Adrenal gland (tissue), 12 donors: ENCODE measurements around the gene SDR39U1. TPM values are rescaled to one million over a fixed set of nuclear protein-coding genes. Genes with fewer than 3 reads are reported as not detected.

Experiments used
- DNase-seq, 7 donors: peaks; one replicate each; pipeline ENCODE4 v3.0.0-alpha.2; 2019 to 2020
- H3K27ac ChIP-seq, 5 donors: fragments of 200-600 bp; sonication (generic) in 4 of 5; 1 replicate in 3 of 5; 2 replicates in 2 of 5; pipeline versions ENCODE4 v1.5.1 to v1.8.0; 2016 to 2020; ENCODE audit warnings: mild to moderate bottlenecking in 1 of 5
- H3K27me3 ChIP-seq: fragments of 200-600 bp; 2 replicates; pipeline ENCODE4 v1.8.0; 2021
- H3K36me3 ChIP-seq, 2 donors: fragments of 200-600 bp; replicated peaks in 1 of 2; 1 replicate in 1 of 2; 2 replicates in 1 of 2; pipeline versions ENCODE4 v1.5.1 to v1.8.0; 2018 to 2022
- H3K4me1 ChIP-seq, 2 donors: fragments of 200-600 bp; replicated peaks in 1 of 2; 1 replicate in 1 of 2; 2 replicates in 1 of 2; pipeline versions ENCODE4 v1.5.1 to v1.8.0; 2018 to 2021
- H3K4me3 ChIP-seq, 4 donors: fragments of 200-600 bp; sonication (generic) in 3 of 4; one replicate each; pipeline ENCODE4 v1.5.1; 2016 to 2018
- H3K9me3 ChIP-seq, 3 donors: fragments of 200-600 bp; sonication (generic) in 1 of 3; replicated peaks in 1 of 3; 1 replicate in 2 of 3; 2 replicates in 1 of 3; pipeline versions ENCODE4 v1.5.1 to v1.8.0; 2016 to 2021
- POLR2A ChIP-seq, 2 donors: fragments of 450-650 bp; IDR thresholded peaks; one replicate each; pipeline ENCODE4 v1.6.1; 2017; ENCODE audit warnings: antibody characterized with exemption in 2 of 2, mild to moderate bottlenecking in 2 of 2, moderate library complexity in 1 of 2
- WGBS, 4 donors: extraction: QIAGEN DNeasy Blood & Tissue Kit in 2 of 4; methylation state at CpG; one replicate each; pipeline versions ENCODE4 v1.1.5 to v1.1.7; 2013 to 2017; 5-methylcytosine and 5-hydroxymethylcytosine counted together
- intact Hi-C, 2 donors: fragments of 100-400 bp; cut with DNase I; formaldehyde crosslinking; loops; one replicate each; pipeline versions ENCODE4 v1.14.1 to v1.15.0; 2022 to 2023
- polyA plus RNA-seq, 3 donors: library from polyadenylated mRNA; stranded (reverse); fragments of 200-250 nt in 2 of 3; fragments of 350-450 nt in 1 of 3; fragmentation: Illumina TruSeq in 1 of 3; extraction: RNeasy Lipid Tissue Mini Kit (QIAGEN cat#74804) in 1 of 3; gene quantifications; one replicate each; pipeline ENCODE4 v1.2.3, GENCODE V29; 2013 to 2014
- total RNA-seq, 9 donors: library from RNA; depleted of rRNA in 4 of 9; stranded (reverse); fragments of >200 nt in 4 of 9; fragments of 120-200 nt in 1 of 9; fragmentation: NEBNext Ultra II Directional in 1 of 9; extraction: Animal tissue kit (Norgen Biotek cat#: 25700) in 1 of 9; gene quantifications; one replicate each; pipeline versions ENCODE4 v1.1.0 to v1.2.4, GENCODE V29; 2013 to 2023
- TF ChIP-seq, protein P1 (sequence below), 6 experiments: fragments of 450-650 bp in 4 of 6; fragments of 200-600 bp in 2 of 6; sonication (generic) in 1 of 6; IDR thresholded peaks; 1 replicate in 5 of 6; 2 replicates in 1 of 6; pipeline versions ENCODE4 v1.5.1 to v1.8.0; 2016 to 2021; ENCODE audit warnings: antibody characterized with exemption in 6 of 6, mild to moderate bottlenecking in 2 of 6, moderate library complexity in 1 of 6
- donor health status: healthy with polysubstance abuse.
- donor health status: Bipolar disorder and iron deficiency.
- donor health status: DM: yes; HTN: yes; CAD: no.
- donor health status: DM: no; HTN: no; CAD: no.
- donor health status: DM: no; HTN: no; CAD: no.
- donor health status: DM: yes; HTN: yes; CAD: no.

The SDR39U1 gene
- total and polyA plus RNA-seq, 12 donors: 35.0 to 218 (median 77.5) TPM

DNA sequence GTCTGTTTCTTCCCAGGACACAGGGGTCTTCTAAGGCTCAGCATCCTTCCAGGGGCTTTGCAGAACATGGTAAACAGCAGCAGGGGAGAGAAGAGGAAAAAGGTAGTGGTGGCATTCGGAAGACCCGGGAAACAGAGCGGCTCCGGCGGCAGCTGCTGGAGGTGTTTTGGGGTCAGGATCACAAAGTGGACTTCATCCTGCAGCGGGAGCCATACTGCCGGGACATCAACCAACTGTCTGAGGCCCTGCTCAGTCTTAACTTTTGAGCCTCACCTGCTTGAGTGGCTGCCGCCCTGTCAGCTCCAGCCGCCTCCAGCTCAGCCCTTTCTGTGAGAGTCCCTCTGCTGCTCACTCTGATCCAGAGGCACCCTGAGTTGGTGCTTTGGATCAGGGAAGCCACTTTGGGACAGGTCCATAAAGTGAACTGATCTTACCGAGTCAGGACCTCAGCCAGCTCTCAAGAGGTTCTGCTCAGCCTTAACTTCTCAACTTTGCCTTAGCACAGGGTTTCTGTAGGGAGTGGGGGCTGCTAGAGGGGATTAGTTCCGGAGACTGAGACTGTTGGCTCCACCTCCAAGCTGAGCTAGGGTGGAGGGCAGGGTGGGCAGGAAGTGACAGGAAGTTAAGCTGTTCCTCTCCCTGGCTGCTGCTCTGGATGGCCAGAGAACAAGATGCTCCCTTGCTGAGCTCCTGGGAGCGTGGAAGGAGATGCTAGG, 5.4 kb downstream of the SDR39U1 start:
- Histone ChIP-seq H3K27ac (peak overlapping the region in 4 of 5 donors; percentile 41 to 89 (median 73)), H3K9me3 (no peaks in the 10 kb centered on the region), H3K27me3 (no peaks in the 10 kb centered on the region), H3K4me1 (peaks cover 16 to 67% of the 10 kb centered on the region in 2 donors), H3K36me3 (peaks cover 0 to 68% of the 10 kb centered on the region in 2 donors), H3K4me3 (no peak overlapping the region)
- intact Hi-C loops: no loop called here
- WGBS, 4 donors: 56 to 67% (median 64%) methylated on average over 8 to 12 of the region's 12 CpGs
- TF ChIP-seq, protein P1, sequence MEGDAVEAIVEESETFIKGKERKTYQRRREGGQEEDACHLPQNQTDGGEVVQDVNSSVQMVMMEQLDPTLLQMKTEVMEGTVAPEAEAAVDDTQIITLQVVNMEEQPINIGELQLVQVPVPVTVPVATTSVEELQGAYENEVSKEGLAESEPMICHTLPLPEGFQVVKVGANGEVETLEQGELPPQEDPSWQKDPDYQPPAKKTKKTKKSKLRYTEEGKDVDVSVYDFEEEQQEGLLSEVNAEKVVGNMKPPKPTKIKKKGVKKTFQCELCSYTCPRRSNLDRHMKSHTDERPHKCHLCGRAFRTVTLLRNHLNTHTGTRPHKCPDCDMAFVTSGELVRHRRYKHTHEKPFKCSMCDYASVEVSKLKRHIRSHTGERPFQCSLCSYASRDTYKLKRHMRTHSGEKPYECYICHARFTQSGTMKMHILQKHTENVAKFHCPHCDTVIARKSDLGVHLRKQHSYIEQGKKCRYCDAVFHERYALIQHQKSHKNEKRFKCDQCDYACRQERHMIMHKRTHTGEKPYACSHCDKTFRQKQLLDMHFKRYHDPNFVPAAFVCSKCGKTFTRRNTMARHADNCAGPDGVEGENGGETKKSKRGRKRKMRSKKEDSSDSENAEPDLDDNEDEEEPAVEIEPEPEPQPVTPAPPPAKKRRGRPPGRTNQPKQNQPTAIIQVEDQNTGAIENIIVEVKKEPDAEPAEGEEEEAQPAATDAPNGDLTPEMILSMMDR (IDR thresholded peaks at IDR 0.05): peak in 1 of 6 experiments; percentile 19
- no peak for TF ChIP-seq POLR2A (IDR thresholded peaks at IDR 0.05)
- peak in 1 of 7 donors; percentile 16 for DNase-seq

DNA sequence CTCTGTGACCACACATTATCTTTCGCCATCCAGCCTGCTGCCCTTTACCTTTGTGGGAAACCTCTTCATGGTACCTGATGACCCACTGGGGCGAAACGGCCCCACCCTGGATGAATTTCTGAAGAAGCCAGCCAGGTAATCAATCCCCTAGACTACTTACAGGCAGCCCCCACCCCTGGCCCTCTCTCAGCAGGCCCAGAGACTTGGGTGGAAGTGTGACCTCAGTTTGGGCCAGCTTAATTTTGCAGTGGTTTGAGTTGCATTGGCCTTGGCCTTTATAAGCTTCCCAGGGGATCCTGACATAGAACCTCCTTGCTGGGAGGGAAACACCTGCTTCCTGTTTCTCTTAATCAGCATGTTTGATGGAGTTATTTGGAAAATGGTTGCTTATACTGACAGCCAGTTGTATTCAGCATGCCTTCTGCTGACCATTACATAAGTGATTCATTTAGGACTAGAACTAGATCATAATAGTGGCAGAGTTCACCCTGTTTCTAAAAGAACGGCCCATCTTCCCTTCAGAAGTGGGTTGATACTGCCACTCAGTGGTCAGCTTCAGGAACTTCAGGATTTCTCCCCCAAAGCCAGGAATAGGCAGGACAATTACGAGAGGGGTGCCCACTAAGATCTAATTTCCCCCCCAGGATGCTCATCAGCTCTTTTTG, 6.1 kb downstream of the SDR39U1 start:
- H3K27ac ChIP-seq: peak overlapping the region in 4 of 5 donors; percentile 65 to 89 (median 76)
- no peak overlapping the region for H3K4me3 ChIP-seq
- intact Hi-C loops: no loop called here
- peak in 6 of 7 donors; percentile 54 to 71 (median 64) for DNase-seq
- peaks cover 23 to 68% of the 10 kb centered on the region in 2 donors for H3K4me1 ChIP-seq
- TF ChIP-seq, protein P1 (IDR thresholded peaks at IDR 0.05): peak; percentile 57 to 95 (median 88)
- peak in 1 of 2 donors; percentile 25 for TF ChIP-seq POLR2A (IDR thresholded peaks at IDR 0.05)
- 31 to 40% (median 37%) methylated on average over 4 to 5 of the region's 5 CpGs for WGBS, 4 donors
- H3K27me3 ChIP-seq: no peaks in the 10 kb centered on the region
- H3K9me3 ChIP-seq: no peaks in the 10 kb centered on the region
- H3K36me3 ChIP-seq: peaks cover 0 to 69% of the 10 kb centered on the region in 2 donors

DNA sequence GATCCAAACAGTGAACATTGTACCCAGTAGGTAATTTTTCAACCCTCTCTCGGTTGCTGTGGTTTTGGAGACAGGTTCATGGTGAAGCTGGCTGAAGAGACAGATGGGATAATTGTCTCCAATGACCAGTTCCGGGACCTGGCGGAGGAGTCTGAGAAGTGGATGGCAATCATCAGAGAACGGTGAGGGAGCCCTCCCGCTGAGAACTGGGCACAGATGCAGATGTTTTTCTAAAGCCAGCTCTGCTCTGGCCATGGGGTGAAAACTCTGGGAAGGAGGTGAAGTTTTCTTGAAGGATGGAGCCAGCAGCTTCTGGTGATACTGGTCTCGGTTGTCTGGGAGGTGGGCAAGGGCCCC, 6.6 kb downstream of the SDR39U1 start:
- no peaks in the 10 kb centered on the region for H3K9me3 ChIP-seq
- no peak for TF ChIP-seq POLR2A (IDR thresholded peaks at IDR 0.05)
- peaks cover 28 to 68% of the 10 kb centered on the region in 2 donors for H3K4me1 ChIP-seq
- WGBS, 4 donors: 49 to 64% (median 58%) methylated on average over 6 of the region's 6 CpGs
- H3K27ac ChIP-seq: peak overlapping the region in 4 of 5 donors; percentile 65 to 89 (median 76)
- no peak for DNase-seq
- H3K36me3 ChIP-seq: peaks cover 0 to 69% of the 10 kb centered on the region in 2 donors
- no peaks in the 10 kb centered on the region for H3K27me3 ChIP-seq
- intact Hi-C loops: no loop called here
- no peak overlapping the region for H3K4me3 ChIP-seq

DNA sequence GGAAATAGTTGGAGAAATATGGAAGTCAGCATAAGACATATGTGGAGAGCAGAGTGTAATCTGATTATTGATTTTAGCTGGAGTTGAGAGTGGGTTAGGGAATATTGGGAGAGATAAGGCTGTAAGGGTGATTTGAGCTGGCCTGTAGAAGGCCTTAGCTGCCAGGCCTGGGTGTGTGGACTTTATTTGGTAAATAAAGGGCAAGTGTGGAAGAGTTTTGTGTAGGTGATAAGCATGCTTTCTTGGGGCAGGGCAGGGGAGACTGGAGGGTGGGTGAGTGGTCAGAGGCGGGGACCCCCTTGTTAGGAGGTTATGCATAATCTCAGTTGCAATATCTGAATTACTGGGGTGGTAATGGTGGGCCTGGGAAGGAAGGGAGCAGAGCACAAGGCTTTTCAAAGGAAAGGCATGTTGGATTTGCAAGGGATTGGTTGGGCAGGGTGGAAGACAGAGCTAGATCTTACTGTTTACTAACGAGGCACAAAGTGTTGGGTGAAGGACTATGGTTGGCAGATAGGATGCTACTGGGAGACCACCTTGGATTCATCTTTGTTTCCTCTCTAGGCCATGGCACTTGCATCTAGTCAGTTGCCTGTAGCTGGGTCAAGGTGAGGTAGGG, 7.3 kb downstream of the SDR39U1 start:
- intact Hi-C loops: no loop called here
- H3K4me3 ChIP-seq: no peak overlapping the region
- DNase-seq: no peak
- no peaks in the 10 kb centered on the region for H3K9me3 ChIP-seq
- peak overlapping the region in 3 of 5 donors; percentile 16 to 81 (median 46) for H3K27ac ChIP-seq
- TF ChIP-seq, protein P1 (IDR thresholded peaks at IDR 0.05): no peak
- TF ChIP-seq POLR2A (IDR thresholded peaks at IDR 0.05): no peak
- H3K36me3 ChIP-seq: peaks cover 0 to 68% of the 10 kb centered on the region in 2 donors
- H3K4me1 ChIP-seq: peaks cover 28 to 65% of the 10 kb centered on the region in 2 donors
- no peaks in the 10 kb centered on the region for H3K27me3 ChIP-seq
- WGBS, 4 donors: 67 to 83% (median 76%) methylated on average over 2 of the region's 2 CpGs
